RKO (cell line): Measurements from ENCODE around the gene PKN3.

Source experiments
- DNase-seq: peaks from one replicate; pipeline ENCODE4 v3.0.0-alpha.2; 2016; ENCODE audit warnings: low spot score

Gene PKN3

GRCh38 chr9:128702445-128702948 lies at the start of gene PKN3:
Gene PKN3 (plus strand): TSS chr9:128702503. CDS start chr9:128702916, 413 bp downstream.
- DNase-seq = no peak

- no peak for DNase-seq
These were observed 48.4 kb upstream of the PKN3 start for GRCh38 chr9:128653908-128654307.

GRCh38 chr9:128654481-128654880 lies 47.8 kb upstream of the PKN3 start:
- DNase-seq = no peak

- DNase-seq = peak; percentile 98
These were observed 45.6 kb upstream of the PKN3 start, which contains the start of gene DYNC2I2 for GRCh38 chr9:128656416-128657343. Gene DYNC2I2 (minus strand): TSS chr9:128656847. CDS start chr9:128656726, 121 bp downstream.

- DNase-seq = no peak
These were observed 45.0 kb upstream of the PKN3 start for GRCh38 chr9:128657344-128657704.

GRCh38 chr9:128657796-128658195 lies 44.5 kb upstream of the PKN3 start:
- no peak for DNase-seq

- peak; percentile 61 for DNase-seq
These were observed 35.8 kb upstream of the PKN3 start for GRCh38 chr9:128666481-128666941.

- DNase-seq = no peak
These were observed 32.5 kb upstream of the PKN3 start for GRCh38 chr9:128669786-128670185.

- no peak for DNase-seq
These were observed 26.9 kb upstream of the PKN3 start for GRCh38 chr9:128675382-128675781.

GRCh38 chr9:128677794-128678193 lies 24.5 kb upstream of the PKN3 start:
- DNase-seq = no peak

GRCh38 chr9:128683340-128684064 lies 18.8 kb upstream of the PKN3 start:
- DNase-seq = peak; percentile 79

GRCh38 chr9:128684065-128684324 lies 18.3 kb upstream of the PKN3 start:
- DNase-seq = no peak

GRCh38 chr9:128684325-128685199 lies 17.7 kb upstream of the PKN3 start:
- peak; percentile 100 for DNase-seq

- peak; percentile 81 for DNase-seq
These were observed 16.4 kb upstream of the PKN3 start for GRCh38 chr9:128685636-128686489.

- no peak for DNase-seq
These were observed 14.8 kb upstream of the PKN3 start for GRCh38 chr9:128687453-128687852.

GRCh38 chr9:128688501-128689292 lies 13.6 kb upstream of the PKN3 start, which contains the start of gene SET:
Gene SET (plus strand): TSS chr9:128689222. CDS start chr9:128689583, 361 bp downstream.
- peak; percentile 97 for DNase-seq

GRCh38 chr9:128689293-128689774 lies 13.0 kb upstream of the PKN3 start:
- DNase-seq = no peak

- peak; percentile 71 for DNase-seq
These were observed 12.3 kb upstream of the PKN3 start for GRCh38 chr9:128689820-128690683.

GRCh38 chr9:128690684-128691034 lies 11.6 kb upstream of the PKN3 start:
- no peak for DNase-seq
